HT1080 (cell line): ENCODE results near the gene POU2F1. TPM values are rescaled to one million over a fixed set of nuclear protein-coding genes. Genes with fewer than 3 reads are reported as not detected.
"Not testable (repeated sequence)": the region's sequence is repeated elsewhere in the genome, so short reads cannot be mapped to it uniquely, and the experiment has no call there.

Experiments
- DNase-seq: peaks from one replicate; pipeline ENCODE4 v3.0.0-alpha.2; 2015; ENCODE audit warnings: low read depth
- total RNA-seq: library from RNA; depleted of rRNA; stranded (reverse); fragments of >200 nt; shearing (Covaris generic); gene quantifications from 2 replicates; pipeline ENCODE4 v1.2.3, GENCODE V29; 2014

The POU2F1 gene
- total RNA-seq, 1 experiment from 2014 or later: 5.0 TPM

- peak; percentile 56 for DNase-seq
Measured at GRCh38 chr1:167312871-167313270, 92.2 kb downstream of the POU2F1 start.

- DNase-seq: no peak
Measured at GRCh38 chr1:167314671-167315070, 94.0 kb downstream of the POU2F1 start.

GRCh38 chr1:167317463-167317862 is 96.8 kb downstream of the POU2F1 start:
- no peak for DNase-seq

GRCh38 chr1:167319206-167319605 is 98.5 kb downstream of the POU2F1 start:
- DNase-seq: not testable (repeated sequence)

- DNase-seq: no peak
Measured at GRCh38 chr1:167322483-167322882, 101.8 kb downstream of the POU2F1 start.

- DNase-seq: no peak
Measured at GRCh38 chr1:167325151-167325550, 104.5 kb downstream of the POU2F1 start.

- no peak for DNase-seq
Measured at GRCh38 chr1:167328306-167328815, 107.7 kb downstream of the POU2F1 start.

- no peak for DNase-seq
Measured at GRCh38 chr1:167328816-167329483, 108.3 kb downstream of the POU2F1 start.

GRCh38 chr1:167330601-167331293 is 110.1 kb downstream of the POU2F1 start:
- DNase-seq: no peak

GRCh38 chr1:167331650-167332049 is 111.0 kb downstream of the POU2F1 start:
- no peak for DNase-seq

- DNase-seq: no peak
Measured at GRCh38 chr1:167332503-167332902, 111.8 kb downstream of the POU2F1 start.

GRCh38 chr1:167333124-167333523 is 112.4 kb downstream of the POU2F1 start:
- DNase-seq: no peak

GRCh38 chr1:167333703-167334102 is 113.0 kb downstream of the POU2F1 start:
- DNase-seq: no peak

GRCh38 chr1:167339405-167339804 is 118.7 kb downstream of the POU2F1 start:
- DNase-seq: no peak

GRCh38 chr1:167342846-167343245 is 122.2 kb downstream of the POU2F1 start:
- DNase-seq: no peak

GRCh38 chr1:167344112-167344511 is 123.4 kb downstream of the POU2F1 start:
- peak; percentile 20 for DNase-seq

GRCh38 chr1:167344615-167345385 is 124.1 kb downstream of the POU2F1 start:
- DNase-seq: peak; percentile 34

GRCh38 chr1:167345386-167345733 is 124.7 kb downstream of the POU2F1 start:
- peak; percentile 36 for DNase-seq

- DNase-seq: no peak
Measured at GRCh38 chr1:167357305-167357704, 136.6 kb downstream of the POU2F1 start.

- DNase-seq: no peak
Measured at GRCh38 chr1:167359295-167359694, 138.6 kb downstream of the POU2F1 start.

- DNase-seq: no peak
Measured at GRCh38 chr1:167360120-167360519, 139.4 kb downstream of the POU2F1 start.

GRCh38 chr1:167362638-167363037 is 142.0 kb downstream of the POU2F1 start:
- DNase-seq: no peak
